ENCODE measurements around the gene RBM20.

The RBM20 gene

DNA sequence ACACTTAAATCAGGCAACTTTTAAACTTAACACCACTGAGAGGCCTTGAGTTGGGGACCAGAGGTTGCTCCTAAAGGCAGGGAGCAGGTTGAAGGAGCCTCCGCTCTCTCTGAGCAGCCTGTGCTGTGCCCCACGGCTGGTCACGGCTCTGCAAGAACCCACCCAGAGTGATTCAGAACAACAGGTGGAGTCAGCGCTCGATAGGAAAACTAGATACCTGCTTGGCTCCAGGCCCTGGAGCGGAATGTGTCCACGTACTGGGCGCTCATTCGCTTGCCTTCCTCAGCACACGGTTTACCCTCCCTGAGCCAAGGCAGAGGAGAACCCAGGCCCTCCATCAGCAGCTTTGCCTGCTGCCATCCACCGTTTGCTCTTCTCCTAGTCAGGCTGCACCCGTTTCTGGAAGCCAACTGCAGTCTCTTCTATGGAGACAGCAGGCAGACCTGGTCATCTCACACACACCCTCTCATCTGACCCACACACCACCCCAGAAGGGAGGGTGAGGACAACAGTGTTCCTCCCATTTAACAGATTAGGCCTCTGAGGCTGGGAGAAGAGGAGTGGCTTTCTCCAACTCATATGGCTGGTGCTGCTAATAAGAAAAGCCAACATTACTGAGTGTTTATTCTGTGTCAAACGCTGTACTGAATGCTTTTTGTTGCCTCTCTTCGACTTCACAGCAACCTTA lies 189.9 kb downstream of the RBM20 start:
- TF ChIP-seq, protein P1, sequence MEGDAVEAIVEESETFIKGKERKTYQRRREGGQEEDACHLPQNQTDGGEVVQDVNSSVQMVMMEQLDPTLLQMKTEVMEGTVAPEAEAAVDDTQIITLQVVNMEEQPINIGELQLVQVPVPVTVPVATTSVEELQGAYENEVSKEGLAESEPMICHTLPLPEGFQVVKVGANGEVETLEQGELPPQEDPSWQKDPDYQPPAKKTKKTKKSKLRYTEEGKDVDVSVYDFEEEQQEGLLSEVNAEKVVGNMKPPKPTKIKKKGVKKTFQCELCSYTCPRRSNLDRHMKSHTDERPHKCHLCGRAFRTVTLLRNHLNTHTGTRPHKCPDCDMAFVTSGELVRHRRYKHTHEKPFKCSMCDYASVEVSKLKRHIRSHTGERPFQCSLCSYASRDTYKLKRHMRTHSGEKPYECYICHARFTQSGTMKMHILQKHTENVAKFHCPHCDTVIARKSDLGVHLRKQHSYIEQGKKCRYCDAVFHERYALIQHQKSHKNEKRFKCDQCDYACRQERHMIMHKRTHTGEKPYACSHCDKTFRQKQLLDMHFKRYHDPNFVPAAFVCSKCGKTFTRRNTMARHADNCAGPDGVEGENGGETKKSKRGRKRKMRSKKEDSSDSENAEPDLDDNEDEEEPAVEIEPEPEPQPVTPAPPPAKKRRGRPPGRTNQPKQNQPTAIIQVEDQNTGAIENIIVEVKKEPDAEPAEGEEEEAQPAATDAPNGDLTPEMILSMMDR (IDR thresholded peaks at IDR 0.05; ENCODE audit: low read depth, low read length, missing control alignments), result no peak
- H3K4me3 ChIP-seq (replicated peaks; ENCODE audit: low read depth, low read length), result no peak overlapping the region
- no peak for DNase-seq (ENCODE audit: extremely low read depth, low read depth)

DNA sequence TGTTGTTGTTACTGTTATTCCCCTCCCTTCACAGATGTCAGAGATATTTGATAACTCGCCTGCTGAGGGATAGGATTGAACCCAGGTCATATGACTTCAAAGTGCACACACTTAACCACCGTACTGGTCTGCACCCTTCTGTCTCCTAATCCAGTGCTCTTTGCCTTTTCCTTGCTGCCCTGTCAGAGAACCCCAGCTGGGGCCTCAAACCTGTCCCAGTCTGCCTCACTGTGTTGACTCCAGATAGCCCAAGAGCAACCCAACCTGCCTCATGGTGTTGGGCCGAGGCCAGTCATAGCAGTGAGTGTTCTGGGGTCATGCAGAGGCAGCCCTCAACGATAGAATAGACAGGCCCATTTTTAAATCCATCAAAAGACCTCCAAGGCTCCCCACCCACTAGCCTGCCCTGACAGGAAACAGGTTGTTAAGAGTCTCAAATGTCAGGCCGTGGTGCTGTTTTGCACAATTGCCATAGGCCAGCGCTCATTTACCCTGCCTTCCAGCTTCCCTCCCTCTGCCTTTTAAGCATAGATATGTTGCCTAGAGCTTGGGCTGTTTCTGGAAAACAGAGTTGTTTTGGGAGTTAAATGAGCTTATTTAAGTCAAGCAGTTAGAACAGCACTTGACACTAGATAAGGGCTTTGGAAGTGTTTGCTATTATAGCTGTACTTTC lies 190.6 kb downstream of the RBM20 start:
- no peak for DNase-seq (ENCODE audit: extremely low read depth, low read depth)
- H3K4me3 ChIP-seq (replicated peaks; ENCODE audit: low read depth, low read length), result no peak overlapping the region
- TF ChIP-seq, protein P1 (IDR thresholded peaks at IDR 0.05; ENCODE audit: low read depth, low read length, missing control alignments), result no peak

DNA sequence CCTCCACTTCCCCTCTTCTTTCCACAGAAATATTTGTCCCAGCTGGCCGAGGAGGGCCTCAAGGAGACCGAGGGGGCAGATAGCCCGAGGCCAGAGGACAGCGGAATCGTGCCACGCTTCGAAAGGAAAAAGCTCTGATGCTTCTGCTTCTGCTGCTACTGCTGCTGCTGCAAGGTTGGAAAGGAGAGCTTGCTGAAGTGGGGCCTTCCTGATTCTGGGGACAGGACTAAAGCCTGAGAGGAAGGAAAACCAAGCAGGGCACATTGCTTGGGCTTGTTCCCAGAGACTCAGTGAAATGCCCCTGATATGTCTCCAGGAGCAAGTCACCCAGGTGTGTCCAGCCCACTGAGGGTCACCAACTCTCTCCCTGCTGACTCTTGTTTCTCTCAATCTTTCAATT lies 191.7 kb downstream of the RBM20 start:
- DNase-seq (ENCODE audit: extremely low read depth, low read depth), result no peak
- H3K4me3 ChIP-seq (replicated peaks; ENCODE audit: low read depth, low read length), result no peak overlapping the region
- TF ChIP-seq, protein P1 (IDR thresholded peaks at IDR 0.05; ENCODE audit: low read depth, low read length, missing control alignments), result no peak

DNA sequence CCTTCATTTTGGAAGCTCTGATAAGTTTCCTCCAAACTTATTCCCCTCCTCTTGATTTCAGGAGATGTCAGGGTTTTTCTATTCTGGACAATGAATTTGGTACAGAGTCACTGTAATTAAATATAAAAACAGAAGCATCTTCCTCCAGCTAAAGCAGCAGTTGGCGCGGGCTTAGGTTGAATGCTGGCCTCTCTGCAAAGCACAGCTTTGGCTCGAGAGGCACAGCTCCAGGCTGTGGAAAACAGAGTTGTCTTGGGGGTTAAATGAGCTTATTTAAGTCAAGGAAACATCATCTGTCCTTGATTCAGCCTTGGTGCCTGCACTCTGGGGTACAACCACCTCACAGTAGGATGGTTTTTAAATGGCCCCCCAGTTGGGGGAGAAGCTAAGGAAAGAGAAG lies 192.6 kb downstream of the RBM20 start:
- no peak for DNase-seq (ENCODE audit: extremely low read depth, low read depth)
- TF ChIP-seq, protein P1 (IDR thresholded peaks at IDR 0.05; ENCODE audit: low read depth, low read length, missing control alignments), result no peak

DNA sequence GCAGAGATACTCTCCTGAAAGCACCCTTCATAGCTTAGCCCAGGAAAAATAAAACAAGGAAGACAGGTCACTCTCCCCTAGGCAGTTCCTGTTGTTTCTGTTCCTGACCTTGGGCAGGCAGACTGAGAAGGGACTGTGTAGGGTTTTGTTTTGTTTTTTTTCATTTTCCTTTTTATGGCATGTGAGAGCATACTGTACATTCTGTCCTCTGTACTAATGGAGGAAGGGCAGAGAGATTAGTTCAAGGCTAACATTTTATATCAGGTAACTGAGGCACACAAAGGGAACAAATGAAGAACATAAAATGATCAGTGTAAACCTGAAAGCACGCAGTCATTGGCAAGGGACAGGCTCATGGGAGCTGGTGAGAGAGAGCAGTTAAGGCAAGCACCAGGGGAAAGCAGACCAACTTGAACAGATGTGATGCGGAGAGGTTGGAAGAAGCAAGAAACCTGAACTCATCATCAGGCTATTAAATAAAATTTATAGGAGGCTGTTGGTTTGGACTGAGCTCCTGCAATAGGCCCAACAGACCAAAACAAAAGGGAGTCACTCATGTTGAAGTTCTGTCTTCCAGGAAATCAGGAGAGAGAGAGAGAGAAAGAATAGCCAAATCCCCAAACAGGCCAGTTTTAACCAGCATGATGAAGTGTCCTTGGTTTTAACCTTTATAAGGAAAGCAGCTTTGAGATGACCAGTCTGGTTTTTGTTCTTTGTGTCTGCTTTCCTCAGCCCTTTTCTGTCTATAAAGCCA lies 193.5 kb downstream of the RBM20 start:
- H3K4me3 ChIP-seq (replicated peaks; ENCODE audit: low read depth, low read length), result no peak overlapping the region
- no peak for DNase-seq (ENCODE audit: extremely low read depth, low read depth)
- TF ChIP-seq, protein P1 (IDR thresholded peaks at IDR 0.05; ENCODE audit: low read depth, low read length, missing control alignments), result no peak

More for the DNA sequence above, 192.6 kb downstream of the RBM20 start:
- H3K4me3 ChIP-seq (replicated peaks; ENCODE audit: low read depth, low read length), result no peak overlapping the region

DNA sequence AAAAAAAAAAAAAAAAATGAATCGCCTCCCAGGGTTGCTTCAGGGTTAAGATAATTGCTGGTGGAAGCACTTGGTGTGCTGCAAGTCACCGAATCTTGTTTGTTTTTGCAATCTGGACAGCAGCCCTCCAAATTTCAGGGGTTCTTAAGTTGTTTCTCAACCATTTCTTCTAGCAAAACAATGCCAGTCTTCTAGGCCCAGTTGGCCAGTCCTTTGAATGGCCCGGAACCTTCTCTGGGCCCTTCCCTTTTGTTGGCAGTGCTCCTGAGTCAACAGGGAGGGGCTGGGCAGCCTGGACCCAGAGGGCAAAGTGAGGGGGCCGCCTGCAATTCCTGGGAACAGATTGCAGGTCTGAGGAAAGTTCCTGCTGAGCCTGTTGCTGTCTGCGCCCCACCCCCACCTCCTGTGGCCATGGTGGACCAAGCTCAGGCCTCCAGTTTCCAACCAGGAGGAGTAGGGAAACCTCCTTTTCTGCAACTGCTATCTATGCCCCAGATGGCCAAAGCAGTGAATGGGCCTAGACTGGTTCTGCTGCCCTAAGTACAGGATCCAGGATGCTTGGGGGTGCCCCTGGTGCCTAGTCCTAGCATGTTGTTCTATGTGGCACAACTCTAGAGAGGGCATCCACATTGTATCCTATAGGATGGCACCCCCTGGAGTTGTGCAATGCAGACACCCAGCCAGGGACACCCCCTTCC lies 196.2 kb downstream of the RBM20 start:
- no peak for DNase-seq (ENCODE audit: extremely low read depth, low read depth)
- H3K4me3 ChIP-seq (replicated peaks; ENCODE audit: low read depth, low read length), result no peak overlapping the region
- TF ChIP-seq, protein P1 (IDR thresholded peaks at IDR 0.05; ENCODE audit: low read depth, low read length, missing control alignments), result no peak
